K562 (cell line): ENCODE results near the gene OTOP3. TPM values are rescaled to one million over a fixed set of nuclear protein-coding genes. Genes with fewer than 3 reads are reported as not detected.

Source experiments
- CBFA2T2 ChIP-seq: fragments of 450-650 bp; conservative IDR thresholded peaks from 2 replicates; pipeline ENCODE4 v1.6.1; 2017; ENCODE audit warnings: mild to moderate bottlenecking
- CBX1 ChIP-seq: sonication (generic); IDR thresholded peaks from 2 replicates; pipeline ENCODE4 v1.6.1; 2016; ENCODE audit warnings: antibody characterized with exemption, low read depth, mild to moderate bottlenecking
- DEAF1 ChIP-seq: fragments of 450-650 bp; formaldehyde crosslinking; IDR thresholded peaks from 2 replicates; pipeline ENCODE4 v1.4.0; 2020; ENCODE audit warnings: mild to moderate bottlenecking, moderate library complexity
- ELK1 ChIP-seq: sonication (generic); formaldehyde crosslinking; IDR thresholded peaks from 2 replicates; pipeline ENCODE4 v1.8.1; 2022; ENCODE audit warnings: missing genetic modification reagents
- FOS ChIP-seq: IDR thresholded peaks from 3 replicates; pipeline ENCODE4 v1.6.1; 2011; ENCODE audit not compliant: insufficient read length; ENCODE audit errors: extremely low read depth
- GTF2F1 ChIP-seq: IDR thresholded peaks from 2 replicates; pipeline ENCODE4 v1.6.1; 2011; ENCODE audit warnings: low read depth, low read length, improper control_type of control experiment
- HES1 ChIP-seq: fragments of 450-650 bp; IDR thresholded peaks from 2 replicates; pipeline ENCODE4 v1.6.1; 2016; ENCODE audit warnings: low read depth, mild to moderate bottlenecking, moderate library complexity
- KLF1 ChIP-seq: fragments of 450-650 bp; IDR thresholded peaks from 2 replicates; pipeline ENCODE4 v1.6.1; 2016; ENCODE audit warnings: missing genetic modification characterization, missing compliant biosample characterization
- MTA3 ChIP-seq: fragments of 450-650 bp; formaldehyde crosslinking; IDR thresholded peaks from 2 replicates; pipeline ENCODE4 v1.6.1; 2017; ENCODE audit warnings: mild to moderate bottlenecking, borderline replicate concordance
- POLR2A ChIP-seq: fragments of 450-650 bp; conservative IDR thresholded peaks from 2 replicates; pipeline ENCODE4 v1.6.1; 2016
- SIN3B ChIP-seq: fragments of 450-650 bp; IDR thresholded peaks from 2 replicates; pipeline ENCODE4 v1.6.1; 2017; ENCODE audit warnings: low read depth, mild to moderate bottlenecking, moderate library complexity
- SMARCA4 ChIP-seq: fragments of 450-650 bp; IDR thresholded peaks from 2 replicates; pipeline ENCODE4 v1.6.1; 2016
- TEAD4 ChIP-seq, 2 experiments: sonication (generic) in 1 of 2; formaldehyde crosslinking in 1 of 2; IDR thresholded peaks; 2 replicates each; pipeline versions ENCODE4 v1.6.1 to v1.8.0; 2012 to 2022; ENCODE audit warnings: borderline replicate concordance in 1 of 2, inconsistent platforms in 1 of 2, low read length in 1 of 2, mild to moderate bottlenecking in 1 of 2, missing genetic modification reagents in 1 of 2
- TFE3 ChIP-seq: fragments of 450-650 bp; formaldehyde crosslinking; IDR thresholded peaks from 2 replicates; pipeline ENCODE4 v1.4.0; 2020; ENCODE audit warnings: mild to moderate bottlenecking, mixed read lengths
- VEZF1 ChIP-seq: fragments of 200-800 bp; sonication (Bioruptor generic); IDR thresholded peaks from 2 replicates; pipeline ENCODE4 v1.6.1; 2017; ENCODE audit warnings: missing genetic modification characterization, missing compliant biosample characterization
- ZNF224 ChIP-seq: sonication (generic); formaldehyde crosslinking; IDR thresholded peaks from 2 replicates; pipeline ENCODE4 v1.8.0; 2022; ENCODE audit warnings: mild to moderate bottlenecking, missing genetic modification reagents
- polyA plus RNA-seq, 8 experiments: library from polyadenylated mRNA; depleted of rRNA in 4 of 8; stranded (reverse) in 5 of 8; unstranded in 3 of 8; fragments of >200 nt; fragmentation: Nextera tagmentation in 2 of 8; fragmentation: Illumina TruSeq in 1 of 8; extraction: Ambion mirVana in 2 of 8; extraction: Trizol in 1 of 8; gene quantifications; 2 replicates each; pipeline versions ENCODE4 v1.2.1 to v1.2.3, GENCODE V29; 2011 to 2014; ENCODE audit warnings: inconsistent platforms in 1 of 8, missing spikeins in 1 of 8
- total RNA-seq, 7 experiments: library from RNA; depleted of rRNA in 6 of 7; stranded (reverse); fragments of >200 nt in 6 of 7; fragmentation: Illumina TruSeq in 2 of 7; extraction: Trizol in 2 of 7; gene quantifications; 2 replicates each; pipeline versions ENCODE4 v1.2.1 to v1.2.3, GENCODE V29; 2011 to 2021; ENCODE audit warnings: low replicate concordance in 1 of 7
- TF ChIP-seq, protein P1 (sequence below), 2 experiments: fragments of 450-650 bp in 1 of 2; sonication (generic) in 1 of 2; formaldehyde crosslinking in 1 of 2; IDR thresholded peaks in 1 of 2; conservative IDR thresholded peaks in 1 of 2; 2 replicates each; pipeline versions ENCODE4 v1.6.1 to v1.8.1; 2016 to 2023; ENCODE audit warnings: mild to moderate bottlenecking in 2 of 2, moderate library complexity in 2 of 2, inconsistent platforms in 1 of 2, missing genetic modification reagents in 1 of 2

The OTOP3 gene
- total and polyA plus RNA-seq, 9 of the 15 experiments (the other 6 are each of a cell fraction or from before 2014, with no cell fraction given) = not detected

- TF ChIP-seq ELK1 (CRISPR knock-in tag) (no peak), ZNF224 (CRISPR knock-in tag) (peak; percentile 25; the same call in 1 of the 2 replicates), GTF2F1 (0 out of 2 replicates have a peak, but pooled peaks have one; percentile 23), SIN3B (peak; percentile 27; the same call in 1 of the 2 replicates), FOS (no peak), POLR2A (peak; percentile 88), KLF1 (tag) (peak; percentile 95), TFE3 (CRISPR knock-in tag) (no peak), HES1 (peak; percentile 49), CBFA2T2 (0 out of 2 replicates have a peak, but pooled peaks have one; percentile 4), SMARCA4 (peak; percentile 76), MTA3 (peak; percentile 90; the same call in 1 of the 2 replicates), VEZF1 (CRISPR knock-in tag) (peak; percentile 73), DEAF1 (CRISPR knock-in tag) (no peak), CBX1 (0 out of 2 replicates have a peak, but pooled peaks have one; percentile 65), TEAD4 (IDR thresholded peaks at IDR 0.05; ENCODE audit: low read length) (peak; percentile 40; the same call in 1 of the 2 replicates), TEAD4 (CRISPR knock-in tag; IDR thresholded peaks at IDR 0.05; ENCODE audit: borderline replicate concordance) (no peak)
- TF ChIP-seq, protein P1, sequence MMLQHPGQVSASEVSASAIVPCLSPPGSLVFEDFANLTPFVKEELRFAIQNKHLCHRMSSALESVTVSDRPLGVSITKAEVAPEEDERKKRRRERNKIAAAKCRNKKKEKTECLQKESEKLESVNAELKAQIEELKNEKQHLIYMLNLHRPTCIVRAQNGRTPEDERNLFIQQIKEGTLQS (IDR thresholded peaks at IDR 0.05) = peak; percentile 98
- TF ChIP-seq, protein P1 (CRISPR knock-in tag; conservative IDR thresholded peaks at IDR 0.05) = peak; percentile 94; the same call in 1 of the 2 replicates
Observed at GRCh38 chr17:74981979-74982662, 46.4 kb downstream of the OTOP3 start (continued).
